Peyer's patch (tissue), 4 donors: ENCODE data around the gene ACTL10. TPM values are rescaled to one million over a fixed set of nuclear protein-coding genes. Genes with fewer than 3 reads are reported as not detected.

ENCODE experiments used
- DNase-seq, 3 donors: peaks; one replicate each; pipeline ENCODE4 v3.0.0-alpha.2; 2017 to 2019
- H3K27ac ChIP-seq, 4 donors: fragments of 200-600 bp; sonication (generic); one replicate each; pipeline ENCODE4 v1.5.1; 2016 to 2019
- H3K27me3 ChIP-seq, 2 donors: fragments of 200-600 bp; sonication (generic); one replicate each; pipeline ENCODE4 v1.5.1; 2019
- H3K36me3 ChIP-seq, 3 donors: fragments of 200-600 bp; sonication (generic); one replicate each; pipeline ENCODE4 v1.5.1; 2016 to 2019
- H3K4me1 ChIP-seq, 4 donors: fragments of 200-600 bp; sonication (generic); one replicate each; pipeline ENCODE4 v1.5.1; 2016 to 2019
- H3K4me3 ChIP-seq, 4 donors: fragments of 200-600 bp; sonication (generic); 1 replicate in 3 of 4; 2 replicates in 1 of 4; pipeline ENCODE4 v1.5.1; 2016 to 2019; ENCODE audit warnings: mild to moderate bottlenecking in 1 of 4
- H3K9me3 ChIP-seq, 4 donors: fragments of 200-600 bp; sonication (generic); one replicate each; pipeline ENCODE4 v1.5.1; 2016 to 2019; ENCODE audit warnings: mild to moderate bottlenecking in 1 of 4
- CTCF ChIP-seq, 6 experiments: fragments of 450-650 bp in 4 of 6; fragments of 200-600 bp in 2 of 6; sonication (generic) in 1 of 6; IDR thresholded peaks; one replicate each; pipeline ENCODE4 v1.5.1; 2017 to 2019; ENCODE audit warnings: antibody characterized with exemption in 6 of 6, mild to moderate bottlenecking in 3 of 6, moderate library complexity in 1 of 6
- POLR2A ChIP-seq, 2 donors: fragments of 450-650 bp; IDR thresholded peaks; one replicate each; pipeline ENCODE4 v1.5.1; 2017; ENCODE audit warnings: antibody characterized with exemption in 2 of 2, mild to moderate bottlenecking in 2 of 2, moderate library complexity in 2 of 2
- total RNA-seq, 4 donors: library from RNA; depleted of rRNA; stranded (reverse); fragments of >200 nt; gene quantifications; one replicate each; pipeline ENCODE4 v1.1.0, GENCODE V29; 2016

ACTL10 gene
- total RNA-seq, 4 donors from 2014 or later, result 1.2 to 3.1 (median 2.5) TPM; not detected in 1

GRCh38 chr20:33667676-33668465, 1.1 kb downstream of the ACTL10 start:
- Histone ChIP-seq H3K27ac (peak overlapping the region; percentile 84 to 95 (median 93)), H3K36me3 (peaks cover 0 to 12% (median 0%) of the 10 kb centered on the region in 3 donors), H3K9me3 (no peaks in the 10 kb centered on the region), H3K4me1 (peaks cover 0 to 45% (median 10%) of the 10 kb centered on the region in 4 donors), H3K27me3 (no peaks in the 10 kb centered on the region), H3K4me3 (peak overlapping the region; percentile 63 to 75 (median 66))
- peak; percentile 76 to 90 (median 89) for DNase-seq
- TF ChIP-seq CTCF (IDR thresholded peaks at IDR 0.05) (peak; percentile 87 to 99 (median 94)), POLR2A (IDR thresholded peaks at IDR 0.05) (no peak)

- Histone ChIP-seq H3K36me3 (peaks cover 0 to 12% (median 0%) of the 10 kb centered on the region in 3 donors), H3K4me1 (peaks cover 0 to 48% (median 12%) of the 10 kb centered on the region in 4 donors), H3K4me3 (peak overlapping the region in 1 of 4 donors; percentile 75), H3K9me3 (no peaks in the 10 kb centered on the region), H3K27ac (peak overlapping the region in 2 of 4 donors; percentile 94 to 95), H3K27me3 (no peaks in the 10 kb centered on the region)
- TF ChIP-seq CTCF (IDR thresholded peaks at IDR 0.05) (no peak), POLR2A (IDR thresholded peaks at IDR 0.05) (no peak)
- DNase-seq, result no peak
These were observed 1.9 kb downstream of the ACTL10 start for GRCh38 chr20:33668466-33669155.

- TF ChIP-seq POLR2A (IDR thresholded peaks at IDR 0.05) (no peak), CTCF (IDR thresholded peaks at IDR 0.05) (no peak)
- Histone ChIP-seq H3K27me3 (no peaks in the 10 kb centered on the region), H3K9me3 (no peaks in the 10 kb centered on the region), H3K36me3 (peaks cover 0 to 12% (median 0%) of the 10 kb centered on the region in 3 donors), H3K4me3 (no peak overlapping the region), H3K4me1 (peaks cover 0 to 46% (median 13%) of the 10 kb centered on the region in 4 donors), H3K27ac (no peak overlapping the region)
- DNase-seq, result no peak
These were observed 2.5 kb downstream of the ACTL10 start for GRCh38 chr20:33669224-33669623.

DNA sequence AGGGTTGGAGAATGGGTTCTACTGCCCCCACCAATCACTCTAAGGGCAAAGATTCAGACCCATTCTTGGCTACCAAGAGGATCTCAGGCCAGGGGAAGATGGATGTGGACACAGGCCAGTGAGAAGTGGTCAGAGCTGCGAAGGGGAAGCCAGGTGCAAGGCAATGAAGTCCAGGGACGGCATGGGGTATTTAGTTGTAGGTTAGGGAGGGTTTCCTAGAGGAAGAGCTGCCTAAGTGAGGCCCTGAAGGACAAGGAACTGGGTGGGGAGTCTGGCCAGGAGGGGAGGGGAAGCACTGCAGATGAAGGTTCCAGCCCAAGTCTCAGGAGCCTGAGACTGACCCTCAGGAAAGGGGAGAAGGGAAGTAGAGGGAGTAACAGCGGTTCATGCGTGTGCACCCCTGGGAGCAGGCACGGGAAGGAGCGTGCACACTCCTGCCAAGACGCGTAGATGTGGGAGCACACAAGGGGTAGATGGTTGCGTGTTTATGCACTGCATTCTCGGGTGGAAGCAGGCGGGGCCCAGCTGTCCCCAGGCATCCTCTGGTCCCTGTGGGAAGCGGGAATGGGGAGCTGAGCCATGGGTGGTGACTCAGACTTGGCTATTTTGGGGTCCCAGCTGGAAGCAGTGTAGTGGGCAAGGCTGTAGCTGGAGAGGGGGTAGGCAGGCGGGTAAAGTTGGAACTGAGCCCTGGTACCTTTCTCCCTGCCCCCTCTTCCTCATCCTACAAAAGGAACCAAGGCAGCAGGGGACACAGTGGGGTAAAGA, 3.3 kb downstream of the ACTL10 start:
- Histone ChIP-seq H3K9me3 (no peaks in the 10 kb centered on the region), H3K27me3 (no peaks in the 10 kb centered on the region), H3K4me3 (no peak overlapping the region), H3K36me3 (peaks cover 0 to 12% (median 0%) of the 10 kb centered on the region in 3 donors), H3K27ac (no peak overlapping the region), H3K4me1 (peaks cover 0 to 48% (median 16%) of the 10 kb centered on the region in 4 donors)
- no peak for TF ChIP-seq POLR2A (IDR thresholded peaks at IDR 0.05)
- TF ChIP-seq CTCF (IDR thresholded peaks at IDR 0.05), result no peak
- DNase-seq, result no peak
